Measurements from ENCODE around the gene FICD.
"Not testable (repeated sequence)": the region's sequence is repeated elsewhere in the genome, so short reads cannot be mapped to it uniquely, and the experiment has no call there.

FICD gene

DNA sequence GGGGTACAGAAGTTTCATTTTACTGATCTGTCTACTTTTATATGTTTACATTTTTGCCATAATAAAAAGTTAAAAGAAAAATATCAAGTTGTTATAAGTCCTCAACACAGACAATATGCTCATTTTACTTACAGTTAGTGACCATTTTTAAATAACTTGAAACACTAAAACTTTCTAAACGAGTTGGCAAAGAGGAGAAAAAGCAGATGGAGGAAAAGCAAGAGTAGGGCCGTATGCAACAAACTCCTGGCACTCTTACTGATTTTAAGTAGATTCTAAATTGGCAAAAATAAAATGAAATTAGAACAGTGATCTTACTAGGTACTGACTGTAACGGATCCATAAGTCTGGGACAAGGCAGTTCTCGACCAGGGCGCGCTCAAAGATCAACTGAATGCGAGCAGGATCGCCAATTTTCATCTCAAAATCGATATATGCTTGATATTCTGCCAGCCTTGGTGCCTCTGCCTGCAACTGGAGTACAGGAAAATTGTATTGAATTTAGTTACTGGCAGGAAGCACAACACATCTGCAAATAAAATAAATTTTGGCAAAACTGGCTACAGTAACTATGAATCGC is 23.6 kb downstream of the FICD start:
- DNase-seq, result no peak

DNA sequence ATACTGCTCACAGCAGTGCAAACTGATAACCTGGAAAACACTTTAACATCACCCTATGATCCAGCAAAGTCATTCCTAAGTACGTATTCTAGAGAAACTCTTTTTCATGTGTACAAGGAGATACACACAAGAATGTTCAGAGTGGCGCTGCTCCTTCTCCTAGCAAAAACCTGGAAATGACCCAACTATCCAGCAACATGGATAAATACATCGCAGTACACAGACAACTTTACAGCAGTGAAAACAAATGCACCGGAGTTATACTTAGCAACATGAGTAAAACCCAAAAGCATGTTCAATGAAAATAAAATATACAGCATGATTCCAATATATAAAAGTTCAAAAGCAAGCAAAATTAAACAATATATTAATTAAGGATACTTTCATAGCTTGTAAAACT is 27.2 kb downstream of the FICD start:
- no peak for DNase-seq

DNA sequence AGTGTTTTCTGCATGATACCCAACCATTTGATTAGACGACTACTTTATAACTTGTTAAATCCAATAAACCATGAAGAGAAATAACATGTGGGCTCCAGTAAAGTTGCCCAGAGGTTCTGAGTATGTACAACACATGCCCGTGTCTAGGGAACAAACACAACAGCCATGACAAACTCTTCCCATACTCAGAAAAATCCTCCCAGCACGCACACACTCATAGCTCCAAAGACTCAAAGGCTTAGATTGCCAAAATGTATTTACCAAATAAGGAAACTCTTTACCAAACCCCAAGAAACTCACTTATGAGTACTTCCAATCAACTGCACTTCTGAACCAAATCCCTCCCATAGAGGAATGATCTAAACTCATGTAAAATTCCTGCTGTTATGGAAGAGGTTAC is 28.6 kb downstream of the FICD start:
- DNase-seq, result no peak

DNA sequence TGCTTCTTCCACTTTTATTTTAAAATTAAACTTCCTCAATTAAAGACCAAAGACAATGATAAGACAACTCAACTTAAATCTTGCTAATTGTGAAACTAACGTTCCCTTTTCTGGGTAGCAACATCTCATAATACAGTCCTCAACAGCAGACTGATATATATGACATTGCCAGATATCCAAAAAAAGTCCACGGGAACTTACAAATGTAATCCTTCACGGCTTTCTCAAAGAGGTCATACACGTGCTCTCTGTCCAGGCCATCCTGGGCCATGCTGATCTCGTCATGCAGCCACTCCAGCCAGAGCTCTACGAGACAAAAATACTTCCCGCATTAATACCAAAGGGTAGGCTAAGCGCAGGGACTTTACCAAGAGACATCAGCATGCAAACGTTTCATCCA is 32.6 kb downstream of the FICD start:
- DNase-seq, result no peak

DNA sequence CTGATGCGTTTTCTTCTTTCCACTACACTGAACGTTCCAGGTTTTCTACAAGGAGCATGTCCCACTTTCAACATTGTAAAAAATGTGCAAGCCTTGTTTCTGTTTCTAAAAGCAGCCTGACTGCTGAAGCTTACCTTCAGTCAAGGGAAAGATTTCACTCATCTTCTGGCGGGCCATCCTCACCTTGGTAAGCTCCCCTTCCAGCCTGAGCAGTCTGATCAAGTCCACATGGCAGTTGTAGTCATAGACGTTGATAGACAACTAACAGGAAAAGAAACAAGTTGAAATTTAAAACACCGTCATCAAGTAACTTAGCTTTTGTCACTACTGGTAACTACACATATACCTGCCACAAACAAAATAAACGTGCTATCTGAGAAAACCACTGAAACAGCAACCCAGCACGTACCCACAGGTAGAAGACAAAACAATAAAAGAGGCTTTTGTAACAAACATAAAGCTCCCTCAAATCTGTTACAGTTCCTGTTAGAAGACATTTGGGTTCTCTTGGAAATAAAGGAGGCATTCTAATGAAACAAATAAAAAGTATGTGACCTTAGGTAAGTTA is 34.0 kb downstream of the FICD start:
- DNase-seq, result no peak

DNA sequence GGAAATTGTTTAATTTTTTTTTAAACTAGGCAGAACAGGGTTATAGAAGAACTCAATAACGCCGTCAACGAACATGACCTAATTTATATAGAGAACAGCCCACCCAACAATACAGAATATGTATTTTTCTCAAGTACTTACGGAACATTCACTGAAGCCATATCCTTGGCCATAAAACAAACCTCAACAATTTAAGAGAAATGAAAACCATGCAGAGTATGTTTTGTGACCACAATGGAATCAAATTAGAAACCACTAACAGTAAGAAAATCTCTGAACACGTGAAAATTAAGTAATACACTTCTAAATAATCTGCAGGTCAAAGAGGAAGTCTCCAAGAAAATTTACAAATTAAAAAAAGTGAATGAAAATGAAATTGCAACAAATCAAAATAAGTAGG is 36.5 kb downstream of the FICD start:
- DNase-seq, result no peak

DNA sequence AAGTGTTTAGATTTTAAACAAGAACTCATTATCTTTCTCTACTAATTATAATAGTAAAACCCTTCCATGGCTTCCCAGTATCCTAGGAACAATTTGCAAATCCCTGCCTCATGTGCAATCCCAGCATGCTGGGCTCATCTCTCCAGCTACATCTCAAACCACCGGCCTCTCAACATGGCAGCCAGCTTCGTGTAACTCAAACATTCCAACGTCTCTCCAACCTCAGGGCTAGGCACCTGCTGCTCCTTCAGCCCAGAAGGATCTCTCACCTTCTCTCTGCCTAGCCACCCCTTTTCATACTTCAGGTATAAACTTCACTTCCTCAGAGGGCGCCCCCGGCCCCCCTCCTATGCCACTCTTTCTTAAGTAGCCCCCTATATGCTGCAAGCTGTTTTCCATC is 38.7 kb downstream of the FICD start:
- no peak for DNase-seq

DNA sequence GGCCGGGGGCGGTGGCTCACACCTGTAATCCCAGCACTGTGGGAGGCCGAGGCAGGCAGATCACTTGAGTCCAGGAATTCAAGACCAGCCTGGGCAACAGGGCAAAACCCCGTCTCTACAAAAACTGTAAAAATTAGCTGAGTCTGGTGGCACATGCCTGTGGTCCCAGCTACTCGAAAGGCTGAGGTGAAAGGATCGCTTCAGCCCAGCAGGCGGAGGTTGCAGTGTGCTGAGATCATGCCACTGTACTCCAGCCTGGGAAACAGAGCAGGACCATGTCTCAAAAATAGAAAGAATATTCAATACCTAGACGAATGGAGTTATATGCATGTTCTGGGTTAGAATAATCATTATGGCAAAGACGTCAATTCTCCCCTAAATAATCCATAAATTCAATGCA is 40.3 kb downstream of the FICD start:
- not testable (repeated sequence) for DNase-seq

DNA sequence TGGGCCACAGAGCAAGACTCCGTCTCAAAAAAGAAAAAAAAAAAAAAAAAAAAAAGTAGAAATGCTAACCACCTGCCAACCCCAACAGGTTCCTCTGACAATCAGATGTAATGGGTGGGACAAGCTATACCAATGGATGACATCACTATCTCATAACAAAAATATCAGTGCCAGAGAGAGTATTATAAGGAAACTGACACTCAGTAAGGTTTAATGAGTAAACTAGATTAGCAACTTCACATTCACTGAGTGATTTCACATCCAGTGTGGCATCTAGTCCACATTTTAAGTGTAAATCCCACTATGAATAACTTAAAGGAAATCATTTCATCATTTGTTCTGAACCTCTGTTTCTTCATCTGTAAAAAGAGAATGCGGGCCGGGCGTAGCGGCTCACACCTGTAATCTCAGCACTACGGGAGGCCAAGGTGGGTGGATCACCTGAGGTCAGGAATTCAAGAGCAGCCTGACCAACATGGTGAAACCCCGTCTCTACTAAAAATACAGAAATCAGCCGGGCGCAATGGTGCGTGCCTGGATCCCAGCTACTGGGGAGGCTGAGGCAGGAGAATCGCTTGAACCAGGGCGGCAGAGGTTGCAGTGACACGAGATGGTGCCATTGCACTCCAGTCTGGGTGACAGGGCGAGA is 44.1 kb downstream of the FICD start:
- DNase-seq, result no peak

DNA sequence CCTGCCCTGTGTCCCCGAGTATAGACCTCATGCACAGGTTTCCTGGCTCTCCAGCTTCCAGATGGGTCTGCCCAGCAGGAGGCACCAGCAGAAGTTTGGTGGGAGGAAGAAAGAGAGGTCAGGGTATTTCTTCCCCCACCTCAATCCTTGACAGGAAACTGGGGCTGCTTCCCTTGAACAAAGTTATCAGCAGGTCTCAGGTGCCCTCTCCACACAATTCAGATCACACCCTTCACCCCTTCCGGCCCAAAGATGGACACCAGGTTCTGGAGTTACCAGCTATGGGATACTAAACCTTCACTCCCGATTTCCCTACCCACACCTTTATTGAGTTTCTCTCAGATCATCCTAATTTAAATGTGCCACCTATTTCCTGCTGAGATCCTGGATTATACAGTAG is 44.7 kb downstream of the FICD start:
- DNase-seq, result no peak

DNA sequence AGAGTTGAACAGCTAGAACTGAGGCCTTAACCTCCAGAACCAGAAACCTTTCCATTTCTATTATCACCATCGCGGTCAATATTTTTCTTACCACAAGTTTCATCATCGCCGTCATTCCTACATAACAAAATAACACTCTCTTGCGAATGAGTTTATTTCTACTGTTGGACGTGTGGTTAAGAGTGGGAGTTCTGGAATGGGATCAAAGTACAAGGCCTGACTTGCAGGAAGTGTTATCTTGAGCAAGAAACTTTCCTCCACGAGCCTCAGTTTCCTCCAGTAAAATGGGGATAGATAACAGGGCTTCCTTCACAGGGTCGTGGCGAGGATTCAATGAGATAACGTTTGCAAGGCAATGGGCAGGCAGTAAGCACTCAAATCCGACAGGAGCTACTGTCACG is 45.2 kb downstream of the FICD start:
- no peak for DNase-seq

DNA sequence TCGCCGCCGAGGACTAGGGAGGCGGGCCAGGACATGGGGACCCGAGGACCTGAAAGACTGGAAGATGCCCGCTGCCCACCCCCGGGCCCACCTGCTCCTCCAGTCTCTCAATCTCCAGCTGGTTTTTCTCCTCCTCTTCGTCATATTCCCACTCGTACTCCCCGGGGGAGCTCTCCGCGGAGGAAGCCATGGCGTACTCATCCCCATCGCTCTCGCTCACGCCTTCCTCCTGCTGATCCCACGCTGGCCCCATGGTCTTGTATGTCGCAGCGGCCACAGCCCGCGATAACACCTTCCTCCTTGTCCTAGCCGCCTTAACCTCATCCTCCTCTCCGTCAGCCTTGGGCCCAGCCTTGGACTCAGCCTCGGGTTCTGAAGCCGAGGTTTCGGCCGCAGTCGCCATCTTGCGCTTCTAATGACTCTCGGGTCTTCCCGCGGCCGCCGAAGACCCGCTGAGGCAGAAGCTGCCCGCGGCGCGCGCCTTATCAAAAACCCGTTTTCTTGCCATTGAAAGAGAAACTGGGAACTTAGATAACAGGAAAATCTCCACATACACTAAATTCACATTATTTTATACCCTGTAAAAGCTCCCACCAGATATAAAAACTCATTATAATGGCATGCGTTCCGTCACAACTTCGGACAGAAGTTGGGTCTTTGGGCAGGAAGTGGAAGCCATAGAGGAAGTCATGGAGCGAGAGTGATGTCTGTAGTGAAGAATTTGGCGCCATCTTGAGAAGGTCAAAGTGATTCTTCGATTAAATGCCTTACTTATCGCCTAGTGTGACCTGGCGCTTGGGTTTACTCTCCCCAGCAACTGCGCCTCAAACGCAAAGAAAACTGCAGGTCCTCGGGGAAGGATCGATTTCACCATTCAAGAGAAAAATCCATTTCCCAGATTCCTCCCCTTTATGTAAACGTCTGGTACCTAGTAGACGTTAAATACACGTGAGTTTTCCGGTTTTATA is 46.0 kb downstream of the FICD start, which contains the start of gene SART3:
SART3 (minus strand) TSS at position 422 of the 968 bp plus-strand sequence; CDS start at position 403, 19 bp downstream.
- peak; percentile 96 for DNase-seq

DNA sequence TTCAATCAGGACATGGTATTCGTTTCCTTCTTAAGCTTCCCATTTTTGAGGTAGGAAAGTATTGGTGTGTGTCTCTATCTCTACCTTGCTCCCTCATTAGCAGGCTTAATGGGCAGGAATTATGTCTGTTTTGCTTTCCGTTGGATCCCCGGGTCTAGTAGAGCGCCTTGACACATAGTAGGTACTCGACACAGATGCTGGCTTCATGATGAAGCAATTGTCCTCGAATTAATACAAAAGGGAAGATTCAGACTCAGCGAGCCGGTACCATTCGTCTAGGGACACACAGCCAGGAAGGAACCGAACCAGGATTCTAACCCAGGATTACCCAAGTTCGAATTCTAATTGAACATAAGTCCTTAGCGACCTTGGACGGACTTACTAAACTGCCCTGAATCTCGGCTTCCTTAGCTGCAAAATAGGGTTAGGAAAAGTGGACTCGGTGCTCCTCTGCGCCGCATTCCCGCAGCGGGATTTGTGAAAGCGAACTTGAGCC is 46.8 kb downstream of the FICD start:
- no peak for DNase-seq

DNA sequence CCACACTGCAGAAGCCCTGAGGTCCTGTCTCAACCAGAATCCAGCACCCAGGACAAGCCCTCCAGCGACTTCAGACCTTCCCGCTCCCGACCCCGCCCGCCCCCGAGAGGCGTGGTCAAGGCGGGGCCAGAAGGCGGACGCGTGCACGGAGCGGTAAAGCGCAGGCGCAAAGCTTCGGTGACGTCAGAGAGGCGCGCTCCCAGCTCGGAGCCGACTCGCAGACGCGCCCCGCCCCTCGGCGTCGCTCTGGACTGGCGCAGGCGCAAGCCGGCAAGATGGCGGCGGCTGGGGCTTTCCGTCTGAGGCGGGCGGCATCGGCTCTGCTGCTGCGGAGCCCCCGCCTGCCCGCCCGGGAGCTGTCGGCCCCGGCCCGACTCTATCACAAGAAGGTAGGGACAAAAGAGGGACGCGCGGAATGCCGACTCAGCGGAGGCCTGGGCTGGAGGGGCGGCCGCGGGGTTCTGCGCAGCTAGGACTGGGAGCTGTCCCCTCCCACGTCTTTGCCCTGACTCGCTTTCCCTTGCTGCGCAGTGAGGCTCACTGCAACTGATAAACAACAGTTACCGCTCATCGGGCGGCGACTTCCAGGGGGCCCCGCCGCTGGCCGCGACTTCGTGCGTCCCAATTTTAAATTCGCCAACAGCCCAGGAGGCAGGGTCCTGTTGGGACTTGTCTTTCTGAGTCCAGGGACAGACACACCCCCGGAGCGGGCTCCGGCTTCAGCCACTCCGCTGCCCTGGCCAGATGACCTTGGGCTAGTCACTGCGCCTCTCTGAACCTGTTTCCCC is 47.5 kb downstream of the FICD start, which contains the start of gene ISCU:
ISCU (plus strand) TSS at position 249 of the 788 bp plus-strand sequence; CDS start at position 276, 27 bp downstream.
- DNase-seq, result peak; percentile 96

DNA sequence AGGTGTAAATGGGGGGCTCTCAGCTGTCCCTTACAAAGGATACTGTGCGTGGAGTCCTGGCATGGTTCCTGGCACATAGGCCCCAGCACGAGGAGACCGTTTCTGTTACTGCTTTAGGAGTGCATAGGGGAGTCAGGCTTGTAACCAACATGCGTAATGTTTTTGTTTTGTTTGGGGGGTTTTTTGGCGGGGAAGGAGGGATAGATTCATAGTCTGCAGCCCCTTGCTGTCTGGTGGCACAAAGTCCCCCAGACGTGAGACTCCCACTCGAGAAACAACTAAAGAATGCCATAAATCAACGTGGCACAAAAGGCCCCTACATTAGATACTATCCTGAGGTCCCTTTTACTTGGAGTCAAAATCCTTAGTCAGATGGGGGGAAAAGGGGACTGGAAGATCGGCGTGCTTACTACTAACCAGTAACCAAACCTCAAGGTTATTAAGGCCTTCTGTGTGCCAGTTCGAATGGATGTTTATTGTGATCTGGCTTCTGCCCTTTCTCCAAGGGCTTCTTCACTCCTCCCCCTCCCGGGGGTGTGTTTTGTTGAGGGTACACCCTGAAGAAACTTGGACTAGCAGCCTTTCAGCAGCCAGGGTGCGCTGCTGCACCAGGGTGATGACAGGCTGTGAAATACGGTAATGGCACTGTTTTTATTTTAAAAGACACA is 48.2 kb downstream of the FICD start:
- DNase-seq, result peak; percentile 87

DNA sequence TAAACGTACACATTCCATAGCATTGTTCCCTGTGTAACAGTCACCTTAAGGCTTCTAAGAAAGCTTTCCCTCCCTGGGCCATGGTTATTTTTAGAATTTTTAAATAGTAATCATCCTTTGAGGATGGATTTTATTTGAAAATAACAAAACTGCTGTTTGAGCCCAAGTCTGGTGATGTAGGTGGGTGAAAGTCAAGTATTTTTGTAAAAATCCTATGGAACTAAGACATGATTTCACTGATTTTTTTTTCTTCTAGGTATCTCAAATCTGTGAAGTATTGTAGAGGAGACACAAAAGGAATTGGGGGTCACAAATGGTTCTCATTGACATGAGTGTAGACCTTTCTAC is 48.7 kb downstream of the FICD start:
- no peak for DNase-seq

DNA sequence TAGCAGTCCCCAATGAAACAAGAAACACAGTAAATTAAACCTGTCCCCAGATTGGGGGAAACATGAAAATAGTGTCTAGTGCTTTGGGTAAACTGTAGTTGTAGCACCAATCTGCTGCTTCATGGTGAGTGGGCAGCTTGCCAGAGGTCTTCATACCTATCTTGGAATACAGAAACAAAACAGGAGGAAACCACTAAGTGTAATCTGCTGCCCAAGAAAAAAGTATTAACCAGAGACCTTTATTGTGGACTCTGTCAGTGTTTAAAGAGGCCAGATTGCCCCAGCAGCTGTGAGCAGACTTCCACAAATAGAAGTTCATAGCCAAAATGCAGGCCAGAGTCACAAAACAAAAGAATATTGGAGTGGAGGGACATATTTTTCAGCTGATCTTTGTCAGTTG is 49.6 kb downstream of the FICD start:
- peak; percentile 59 for DNase-seq

DNA sequence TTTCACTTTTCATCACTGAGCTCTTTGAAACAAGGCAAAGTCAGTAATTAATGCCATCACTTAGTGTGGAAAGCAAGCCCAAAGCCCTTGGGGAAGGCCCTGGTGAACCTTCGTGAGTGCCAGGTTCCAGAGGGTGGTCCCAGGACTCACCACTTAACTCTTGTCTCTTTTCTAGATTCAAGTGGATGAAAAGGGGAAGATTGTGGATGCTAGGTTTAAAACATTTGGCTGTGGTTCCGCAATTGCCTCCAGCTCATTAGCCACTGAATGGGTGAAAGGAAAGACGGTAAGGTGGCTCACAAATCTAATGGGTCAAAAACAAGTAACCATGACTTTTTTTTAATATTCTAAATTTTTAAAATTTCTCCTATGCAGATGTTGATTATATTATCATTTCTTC is 50.1 kb downstream of the FICD start:
- no peak for DNase-seq

DNA sequence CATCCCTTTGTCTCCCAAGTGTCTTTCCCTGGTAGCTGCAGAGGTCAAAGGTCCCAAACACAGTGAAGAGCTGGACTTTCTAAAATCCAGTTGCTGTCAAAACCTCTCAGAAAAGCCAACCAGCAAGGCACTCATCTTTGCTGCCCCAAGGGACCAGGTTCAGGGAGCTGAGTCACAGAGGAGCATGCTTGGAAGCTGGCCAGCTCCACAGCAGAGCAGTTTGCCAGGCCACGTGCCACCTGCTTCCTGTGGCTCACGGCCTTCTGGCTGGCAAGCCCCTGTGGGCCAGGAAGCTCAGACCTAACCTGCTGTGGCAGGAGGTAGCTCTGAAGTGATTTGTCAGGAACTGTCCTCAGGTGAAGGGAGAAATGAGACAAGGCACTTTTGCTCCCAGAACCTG is 50.9 kb downstream of the FICD start:
- DNase-seq, result peak; percentile 95

DNA sequence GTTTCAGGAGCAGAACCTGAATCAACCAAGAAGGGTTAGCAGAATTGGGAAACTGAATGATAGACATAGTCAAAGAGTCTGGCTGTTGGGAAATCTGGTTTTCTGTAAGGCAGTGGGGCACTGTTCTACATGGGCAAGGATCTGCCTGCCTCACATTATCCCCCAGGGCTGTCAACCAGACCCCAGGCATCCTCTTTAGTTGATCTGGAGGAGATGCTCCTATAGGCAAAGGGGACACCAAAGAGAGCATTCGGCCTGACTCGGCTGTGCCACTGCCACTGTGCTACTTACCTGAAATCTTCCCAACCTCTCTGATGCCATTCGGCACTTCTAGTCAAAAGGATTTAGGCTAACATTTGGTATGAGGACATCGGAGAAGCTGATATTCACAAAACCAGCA is 51.4 kb downstream of the FICD start:
- DNase-seq, result no peak

DNA sequence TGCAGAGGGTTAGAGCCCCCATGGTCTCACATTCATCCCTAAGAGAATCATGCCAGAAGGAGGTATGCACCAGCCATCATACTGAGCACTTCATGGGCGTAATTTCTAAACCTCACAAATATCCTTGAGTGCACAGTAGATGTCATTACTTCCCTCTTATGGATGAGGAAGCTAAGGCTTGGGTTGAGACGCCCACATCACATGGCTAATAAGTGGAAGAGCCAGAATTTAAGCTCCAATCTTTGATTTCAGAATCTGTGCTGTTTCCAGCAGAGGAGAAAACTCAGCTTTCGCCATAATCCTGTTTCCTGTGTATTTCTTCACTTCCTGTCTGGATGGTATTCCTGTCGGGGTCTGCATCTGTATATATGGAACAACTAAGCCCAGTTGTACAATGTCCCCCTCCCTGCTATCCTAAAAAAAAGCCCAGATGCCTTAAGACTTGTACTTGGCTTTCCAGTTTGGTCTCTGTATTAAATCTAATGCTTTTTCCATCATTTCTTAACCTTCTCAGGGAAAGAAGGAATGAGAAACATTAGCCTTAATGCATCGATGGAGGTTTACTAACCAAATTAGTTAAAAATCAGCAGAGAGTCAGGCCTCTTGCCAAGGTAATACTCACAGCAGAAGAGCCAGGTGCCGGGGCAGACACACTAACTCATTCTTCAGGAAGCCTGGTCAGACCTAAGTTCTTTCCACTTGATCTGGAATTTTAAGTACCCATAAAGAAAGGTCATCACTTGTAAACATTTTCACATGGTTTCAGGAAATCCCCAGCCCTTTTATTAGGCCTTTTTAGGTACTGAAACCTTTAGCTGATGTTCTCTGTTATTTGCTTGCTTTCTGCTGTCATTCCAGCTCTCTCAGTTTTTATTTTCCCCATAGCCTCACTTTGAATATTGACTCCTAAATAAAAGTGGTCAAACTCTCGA is 52.6 kb downstream of the FICD start:
- DNase-seq, result no peak
